Dendritic cell treated with granulocyte-macrophage colony-stimulating factor and Interleukin-4, amounts not matched to agents 40 ng/mL and 50 ng/mL, for 4 days (primary cell): ENCODE data around the gene TSPOAP1.
"Not testable (repeated sequence)": the region's sequence is repeated elsewhere in the genome, so short reads cannot be mapped to it uniquely, and the experiment has no call there.

ENCODE experiments used
- H3K27ac Mint-ChIP-seq: one replicate; pipeline ENCODE4 v1.8.0; 2022; ENCODE audit warnings: mild to moderate bottlenecking, mixed read lengths
- H3K27me3 Mint-ChIP-seq: one replicate; pipeline ENCODE4 v1.8.0; 2022; ENCODE audit warnings: mild to moderate bottlenecking, mixed read lengths
- H3K36me3 Mint-ChIP-seq: one replicate; pipeline ENCODE4 v1.8.0; 2022; ENCODE audit warnings: low read depth, mixed read lengths
- H3K4me1 Mint-ChIP-seq: one replicate; pipeline ENCODE4 v1.8.0; 2022; ENCODE audit warnings: low read depth, mixed read lengths
- H3K4me3 Mint-ChIP-seq: one replicate; pipeline ENCODE4 v1.8.0; 2022; ENCODE audit warnings: mild to moderate bottlenecking, moderate library complexity, mixed read lengths
- H3K9me3 Mint-ChIP-seq: one replicate; pipeline ENCODE4 v1.8.0; 2022; ENCODE audit warnings: mixed read lengths
- intact Hi-C: fragments of 100-400 bp; cut with micrococcal nuclease; formaldehyde crosslinking; loops from one replicate; pipeline ENCODE4 v1.15.0; 2022

The TSPOAP1 gene

GRCh38 chr17:58341136-58341860, 12.7 kb upstream of the TSPOAP1 start:
- intact Hi-C loops, H3K9me3 Mint-ChIP-seq, H3K27me3 Mint-ChIP-seq: not testable (repeated sequence)

DNA sequence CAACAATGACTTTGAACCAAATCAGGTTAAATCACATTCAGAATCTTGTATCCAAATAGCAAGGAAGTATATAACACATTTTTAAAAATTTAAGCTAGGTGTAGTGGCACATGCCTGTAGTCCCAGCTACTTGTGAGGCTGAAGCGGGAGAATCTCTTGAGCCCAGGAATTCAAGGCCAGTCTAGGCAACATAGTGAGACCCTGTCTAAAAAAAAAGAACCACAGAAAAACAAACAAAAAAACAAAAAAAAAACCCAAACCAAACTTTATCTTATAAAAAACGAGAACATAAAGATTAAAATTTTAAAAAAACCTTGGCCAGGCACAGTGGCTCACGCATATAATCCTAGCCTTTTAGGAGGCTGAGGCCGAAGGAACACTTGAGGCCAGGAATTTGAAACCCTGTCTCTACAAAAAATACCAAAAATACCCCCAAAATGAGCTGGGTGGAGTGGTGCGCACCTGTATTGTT, 11.8 kb upstream of the TSPOAP1 start:
- Mint-ChIP-seq H3K27me3 (no peaks in the 10 kb centered on the region), H3K9me3 (no peaks in the 10 kb centered on the region), H3K4me3 (peak overlapping the region; percentile 75), H3K27ac (peak overlapping the region; percentile 100), H3K36me3 (peaks cover 40% of the 10 kb centered on the region), H3K4me1 (peaks cover 94% of the 10 kb centered on the region)
- intact Hi-C loops: no loop called here

More at GRCh38 chr17:58341136-58341860, 12.7 kb upstream of the TSPOAP1 start:
- H3K36me3 Mint-ChIP-seq: peaks cover 48% of the 10 kb centered on the region
- peaks cover 94% of the 10 kb centered on the region for H3K4me1 Mint-ChIP-seq
- H3K27ac Mint-ChIP-seq: peak overlapping the region; percentile 73
- H3K4me3 Mint-ChIP-seq: not testable (repeated sequence)

- Mint-ChIP-seq H3K36me3 (peaks cover 34% of the 10 kb centered on the region), H3K27ac (peak overlapping the region; percentile 100), H3K4me3 (peak overlapping the region; percentile 75), H3K27me3 (no peaks in the 10 kb centered on the region), H3K9me3 (no peaks in the 10 kb centered on the region), H3K4me1 (peaks cover 94% of the 10 kb centered on the region)
- intact Hi-C loops: no loop called here
These were observed 11.3 kb upstream of the TSPOAP1 start for GRCh38 chr17:58339755-58340404.

DNA sequence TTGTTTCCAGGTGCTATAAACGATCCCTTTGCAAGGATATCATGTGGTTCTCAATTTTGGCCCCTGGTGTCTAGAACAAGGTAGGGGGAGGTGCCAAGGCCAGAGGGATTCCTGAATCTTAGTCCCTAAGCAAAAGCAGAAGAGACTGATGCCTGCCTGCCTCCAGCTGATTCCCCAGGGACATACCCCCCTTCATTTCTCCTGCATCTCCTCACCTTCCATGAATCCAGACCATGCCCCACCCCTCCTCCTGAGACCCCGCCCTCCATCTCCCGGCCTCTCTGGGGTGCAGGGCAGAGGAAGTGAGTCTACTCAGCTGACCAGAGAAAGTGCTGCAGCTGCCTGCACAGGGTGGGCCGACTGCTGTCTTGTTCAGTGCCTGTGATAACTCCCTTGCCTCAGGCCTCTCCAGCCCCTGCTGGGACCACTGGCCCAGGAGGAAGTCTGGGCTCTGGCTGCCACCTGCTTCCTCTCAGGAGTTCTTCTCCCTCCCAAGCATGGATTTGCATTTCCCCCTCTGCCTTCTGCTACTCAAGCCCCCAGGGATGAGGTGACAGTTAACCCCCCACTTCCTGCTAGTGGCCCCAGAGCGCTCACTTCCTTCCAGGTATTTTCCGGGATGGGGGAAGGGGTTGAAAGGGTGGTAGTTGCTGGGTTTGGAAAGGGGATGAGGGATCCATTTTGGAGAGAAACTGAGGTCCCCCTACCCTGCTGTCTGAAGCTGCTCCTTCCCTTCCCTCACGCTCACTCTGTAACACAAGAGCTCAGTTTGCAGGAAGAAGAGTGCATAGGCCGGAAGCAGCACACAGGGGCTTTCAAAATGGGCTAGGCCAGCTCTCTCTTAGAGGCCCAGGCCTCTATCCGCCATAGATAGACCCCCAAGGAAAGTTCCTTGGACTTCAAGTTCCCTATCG, 10.5 kb upstream of the TSPOAP1 start:
- intact Hi-C loops: loop anchor here (1.0 kb wide), 1 partner anchor 10 kb away; no protein-coding TSS in a partner anchor
- H3K9me3 Mint-ChIP-seq: no peaks in the 10 kb centered on the region
- peak overlapping the region; percentile 75 for H3K4me3 Mint-ChIP-seq
- H3K36me3 Mint-ChIP-seq: peaks cover 26% of the 10 kb centered on the region
- H3K4me1 Mint-ChIP-seq: peaks cover 94% of the 10 kb centered on the region
- peak overlapping the region; percentile 100 for H3K27ac Mint-ChIP-seq
- no peaks in the 10 kb centered on the region for H3K27me3 Mint-ChIP-seq

GRCh38 chr17:58338454-58338840, 9.9 kb upstream of the TSPOAP1 start:
- Mint-ChIP-seq H3K9me3 (no peaks in the 10 kb centered on the region), H3K4me1 (peaks cover 94% of the 10 kb centered on the region), H3K27me3 (no peaks in the 10 kb centered on the region), H3K4me3 (peak overlapping the region; percentile 77), H3K36me3 (peaks cover 21% of the 10 kb centered on the region), H3K27ac (peak overlapping the region; percentile 100)
- intact Hi-C loops: loop anchor here (1.0 kb wide), 1 partner anchor 9 kb away; no protein-coding TSS in a partner anchor

GRCh38 chr17:58337600-58338453, 9.2 kb upstream of the TSPOAP1 start:
- peaks cover 19% of the 10 kb centered on the region for H3K36me3 Mint-ChIP-seq

GRCh38 chr17:58337210-58337599, 8.6 kb upstream of the TSPOAP1 start:
- intact Hi-C loops: no loop called here
- H3K9me3 Mint-ChIP-seq: no peaks in the 10 kb centered on the region
- peak overlapping the region; percentile 77 for H3K4me3 Mint-ChIP-seq
- H3K36me3 Mint-ChIP-seq: peaks cover 20% of the 10 kb centered on the region
- H3K4me1 Mint-ChIP-seq: peaks cover 91% of the 10 kb centered on the region
- H3K27me3 Mint-ChIP-seq: no peaks in the 10 kb centered on the region
- H3K27ac Mint-ChIP-seq: peak overlapping the region; percentile 100

More at GRCh38 chr17:58337600-58338453, 9.2 kb upstream of the TSPOAP1 start:
- Mint-ChIP-seq H3K27ac (peak overlapping the region; percentile 100), H3K9me3 (no peaks in the 10 kb centered on the region), H3K4me3 (peak overlapping the region; percentile 77), H3K27me3 (no peaks in the 10 kb centered on the region), H3K4me1 (peaks cover 94% of the 10 kb centered on the region)
- intact Hi-C loops: loop anchor here (1.0 kb wide), 1 partner anchor 9 kb away; no protein-coding TSS in a partner anchor

- peaks cover 85% of the 10 kb centered on the region for H3K4me1 Mint-ChIP-seq
- intact Hi-C loops: no loop called here
- peaks cover 20% of the 10 kb centered on the region for H3K36me3 Mint-ChIP-seq
- H3K4me3 Mint-ChIP-seq: peak overlapping the region; percentile 77
- peak overlapping the region; percentile 100 for H3K27ac Mint-ChIP-seq
- no peaks in the 10 kb centered on the region for H3K9me3 Mint-ChIP-seq
- no peaks in the 10 kb centered on the region for H3K27me3 Mint-ChIP-seq
These were observed 8.0 kb upstream of the TSPOAP1 start for GRCh38 chr17:58336456-58337209.

- no peaks in the 10 kb centered on the region for H3K9me3 Mint-ChIP-seq
- H3K4me3 Mint-ChIP-seq: peak overlapping the region; percentile 77
- H3K27me3 Mint-ChIP-seq: no peaks in the 10 kb centered on the region
- H3K4me1 Mint-ChIP-seq: peaks cover 83% of the 10 kb centered on the region
- intact Hi-C loops: no loop called here
- H3K27ac Mint-ChIP-seq: peak overlapping the region; percentile 100
- H3K36me3 Mint-ChIP-seq: peaks cover 23% of the 10 kb centered on the region
These were observed 7.3 kb upstream of the TSPOAP1 start for GRCh38 chr17:58335779-58336455.

- peaks cover 30% of the 10 kb centered on the region for H3K36me3 Mint-ChIP-seq
- H3K4me3 Mint-ChIP-seq: peak overlapping the region; percentile 77
- intact Hi-C loops: no loop called here
- peaks cover 79% of the 10 kb centered on the region for H3K4me1 Mint-ChIP-seq
- H3K9me3 Mint-ChIP-seq: no peaks in the 10 kb centered on the region
- peak overlapping the region; percentile 100 for H3K27ac Mint-ChIP-seq
- no peaks in the 10 kb centered on the region for H3K27me3 Mint-ChIP-seq
These were observed 6.6 kb upstream of the TSPOAP1 start for GRCh38 chr17:58335061-58335731.

DNA sequence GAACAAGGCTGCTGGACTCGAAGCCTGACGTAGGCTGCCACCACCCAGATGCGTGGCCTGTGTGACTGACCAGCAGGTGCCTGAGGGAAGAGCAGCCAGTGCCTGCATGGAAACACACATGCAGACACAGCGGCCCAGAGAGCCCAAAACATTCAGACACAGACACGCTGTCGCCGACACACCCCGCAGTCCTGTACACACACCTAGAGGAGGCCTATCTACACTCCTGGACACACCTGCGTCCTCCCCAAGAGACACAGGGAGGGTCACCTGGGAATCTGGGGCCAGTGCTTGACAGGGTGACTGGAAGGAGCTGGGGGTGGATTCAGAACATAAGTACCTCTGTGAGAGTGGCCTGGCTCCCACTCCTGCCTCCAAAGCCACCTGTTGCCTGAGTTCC, 6.1 kb upstream of the TSPOAP1 start:
- peaks cover 36% of the 10 kb centered on the region for H3K36me3 Mint-ChIP-seq
- peak overlapping the region; percentile 77 for H3K4me3 Mint-ChIP-seq
- peak overlapping the region; percentile 100 for H3K27ac Mint-ChIP-seq
- peaks cover 79% of the 10 kb centered on the region for H3K4me1 Mint-ChIP-seq
- no peaks in the 10 kb centered on the region for H3K27me3 Mint-ChIP-seq
- intact Hi-C loops: no loop called here
- no peaks in the 10 kb centered on the region for H3K9me3 Mint-ChIP-seq
